Left ventricle myocardium inferior (tissue), 1 donor: Measurements from ENCODE around the gene TMF1. TPM values are rescaled to one million over a fixed set of nuclear protein-coding genes. Genes with fewer than 3 reads are reported as not detected.

Experiments used
- DNase-seq: peaks from one replicate; pipeline ENCODE4 v3.0.0-alpha.2; 2020
- H3K27ac ChIP-seq: fragments of 200-600 bp; replicated peaks from 2 replicates; pipeline ENCODE4 v1.8.0; 2021
- H3K27me3 ChIP-seq: fragments of 200-600 bp; 2 replicates; pipeline ENCODE4 v1.8.0; 2021; ENCODE audit warnings: low read depth
- H3K36me3 ChIP-seq: fragments of 200-600 bp; 2 replicates; pipeline ENCODE4 v1.8.0; 2021
- H3K4me1 ChIP-seq: fragments of 200-600 bp; 2 replicates; pipeline ENCODE4 v1.8.0; 2021
- H3K4me3 ChIP-seq: fragments of 200-600 bp; 2 replicates; pipeline ENCODE4 v1.8.0; 2021; ENCODE audit warnings: mild to moderate bottlenecking, moderate library complexity
- H3K9me3 ChIP-seq: fragments of 200-600 bp; replicated peaks from 2 replicates; pipeline ENCODE4 v1.8.0; 2021
- CTCF ChIP-seq: fragments of 200-600 bp; IDR thresholded peaks from 2 replicates; pipeline ENCODE4 v1.8.0; 2021; ENCODE audit warnings: antibody characterized with exemption, mild to moderate bottlenecking, borderline replicate concordance
- intact Hi-C: fragments of 100-400 bp; cut with micrococcal nuclease; formaldehyde crosslinking; loops from one replicate; pipeline ENCODE4 v1.11.0; 2022
- total RNA-seq: library from RNA; stranded (reverse); fragmentation: NEBNext Ultra II Directional; extraction: Animal tissue kit (Norgen Biotek cat#: 25700); gene quantifications from one replicate; pipeline ENCODE4 v1.2.1, GENCODE V29; 2021
- donor health status: DM: no; HTN: yes; CAD: no; lungs with severe emphysema.

TMF1 gene
- total RNA-seq, 1 donor from 2014 or later = 21.0 TPM

- H3K9me3 ChIP-seq = no peaks in the 10 kb centered on the region
- H3K4me3 ChIP-seq = peak overlapping the region; percentile 24
- H3K4me1 ChIP-seq = peaks cover 97% of the 10 kb centered on the region
- DNase-seq = no peak
- no peaks in the 10 kb centered on the region for H3K27me3 ChIP-seq
- H3K27ac ChIP-seq = peak overlapping the region; percentile 80
- TF ChIP-seq CTCF = no peak
- peaks cover 14% of the 10 kb centered on the region for H3K36me3 ChIP-seq
- intact Hi-C loops = no loop called here
Observed at GRCh38 chr3:69094467-69095205, 42.5 kb upstream of the TMF1 start.

- H3K4me3 ChIP-seq = peak overlapping the region; percentile 12
- no peak for TF ChIP-seq CTCF
- H3K27me3 ChIP-seq = no peaks in the 10 kb centered on the region
- DNase-seq = no peak
- H3K9me3 ChIP-seq = no peaks in the 10 kb centered on the region
- peak overlapping the region; percentile 80 for H3K27ac ChIP-seq
- intact Hi-C loops = no loop called here
- peaks cover 100% of the 10 kb centered on the region for H3K4me1 ChIP-seq
- H3K36me3 ChIP-seq = peaks cover 14% of the 10 kb centered on the region
Observed at GRCh38 chr3:69092030-69092516, 39.9 kb upstream of the TMF1 start.

GRCh38 chr3:69091389-69092029 is 39.4 kb upstream of the TMF1 start:
- Histone ChIP-seq H3K36me3 (peaks cover 14% of the 10 kb centered on the region), H3K4me3 (peak overlapping the region; percentile 12), H3K4me1 (peaks cover 100% of the 10 kb centered on the region), H3K9me3 (no peaks in the 10 kb centered on the region), H3K27me3 (no peaks in the 10 kb centered on the region), H3K27ac (peak overlapping the region; percentile 80)
- no peak for DNase-seq
- TF ChIP-seq CTCF = no peak
- intact Hi-C loops = no loop called here

- TF ChIP-seq CTCF = no peak
- Histone ChIP-seq H3K27ac (peak overlapping the region; percentile 80), H3K4me1 (peaks cover 100% of the 10 kb centered on the region), H3K4me3 (peak overlapping the region; percentile 92), H3K9me3 (no peaks in the 10 kb centered on the region), H3K27me3 (no peaks in the 10 kb centered on the region), H3K36me3 (peaks cover 12% of the 10 kb centered on the region)
- DNase-seq = no peak
- intact Hi-C loops = no loop called here
Observed at GRCh38 chr3:69090021-69090420, 37.9 kb upstream of the TMF1 start.

DNA sequence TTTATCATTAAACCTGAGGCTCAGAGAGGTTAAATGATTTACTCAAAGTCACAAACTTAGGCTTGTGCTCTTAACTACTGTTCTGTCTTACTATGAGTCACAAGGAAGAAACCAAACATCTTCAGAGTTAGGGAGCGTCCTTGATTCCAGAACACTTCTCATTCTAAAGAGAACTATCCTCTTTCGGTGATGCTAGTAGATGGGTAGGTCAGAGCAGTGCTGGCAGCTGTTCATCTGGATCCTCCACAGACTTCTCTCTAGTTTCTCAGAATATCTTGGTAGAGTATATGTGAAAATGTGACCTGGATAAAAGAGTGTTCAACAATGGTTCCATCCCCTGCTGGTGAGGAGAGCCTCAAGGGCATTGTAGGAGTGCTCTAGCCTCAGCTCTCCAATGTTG is 35.9 kb upstream of the TMF1 start:
- TF ChIP-seq CTCF = peak; percentile 15
- DNase-seq = no peak
- intact Hi-C loops = no loop called here
- Histone ChIP-seq H3K9me3 (no peaks in the 10 kb centered on the region), H3K4me1 (peaks cover 98% of the 10 kb centered on the region), H3K36me3 (peaks cover 7% of the 10 kb centered on the region), H3K27ac (peak overlapping the region; percentile 96), H3K27me3 (no peaks in the 10 kb centered on the region), H3K4me3 (peak overlapping the region; percentile 92)
